IPS-NIHi11 (cell line): ENCODE measurements around the gene PRRT1B.
A peak's percentile ranks its signal among the peaks of the same experiment; 100 is the strongest.
"Not testable (repeated sequence)": the region's sequence is repeated elsewhere in the genome, so short reads cannot be mapped to it uniquely, and the experiment has no call there.

Experiments used
- DNase-seq: peaks from one replicate; pipeline ENCODE4 v3.0.0; 2012; ENCODE audit warnings: mixed read lengths, low spot score

Gene PRRT1B

DNA sequence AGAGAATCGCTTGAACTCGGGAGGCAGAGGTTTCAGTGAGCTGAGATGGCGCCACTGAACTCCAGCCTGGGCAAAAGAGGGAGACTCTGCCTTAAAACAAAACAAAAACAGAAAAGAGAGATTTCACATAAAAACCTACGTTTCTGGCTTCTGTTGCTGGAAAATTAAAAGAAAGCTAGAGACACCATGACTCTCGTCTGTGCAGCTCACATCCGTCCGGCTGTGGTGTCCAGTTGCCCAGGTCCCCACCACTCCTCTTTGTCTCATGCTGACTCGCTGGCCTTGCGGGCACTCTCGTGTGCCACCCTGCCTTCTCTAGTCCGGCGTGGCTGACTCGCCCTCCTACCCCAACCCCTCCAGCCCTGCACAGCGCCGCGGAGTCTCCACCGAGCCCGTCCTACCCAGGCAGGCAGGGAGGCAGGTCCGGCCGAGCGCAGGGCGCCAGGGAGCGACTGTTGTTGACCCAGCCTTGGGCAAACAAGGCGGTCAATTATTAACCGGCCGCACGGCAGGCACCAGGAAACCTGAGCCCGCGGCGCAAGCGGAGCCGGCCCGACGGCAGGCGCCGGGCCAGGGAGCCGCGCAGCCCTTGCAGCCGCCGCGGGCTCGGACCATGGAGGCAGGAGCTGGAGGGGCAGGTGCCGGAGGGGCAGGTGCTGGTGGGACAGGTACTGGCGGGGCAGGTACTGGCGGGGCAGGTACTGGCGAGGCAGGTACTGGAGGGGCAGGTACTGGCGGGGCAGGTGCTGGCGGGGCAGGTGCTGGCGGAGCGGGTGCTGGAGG lies at the start of gene PRRT1B:
PRRT1B (plus strand) TSS at position 521 of the 783 bp plus-strand sequence; CDS start at position 614, 93 bp downstream.
- DNase-seq, result peak; percentile 79

GRCh38 chr9:131495785-131496184 lies 49.5 kb upstream of the PRRT1B start:
- no peak for DNase-seq

DNA sequence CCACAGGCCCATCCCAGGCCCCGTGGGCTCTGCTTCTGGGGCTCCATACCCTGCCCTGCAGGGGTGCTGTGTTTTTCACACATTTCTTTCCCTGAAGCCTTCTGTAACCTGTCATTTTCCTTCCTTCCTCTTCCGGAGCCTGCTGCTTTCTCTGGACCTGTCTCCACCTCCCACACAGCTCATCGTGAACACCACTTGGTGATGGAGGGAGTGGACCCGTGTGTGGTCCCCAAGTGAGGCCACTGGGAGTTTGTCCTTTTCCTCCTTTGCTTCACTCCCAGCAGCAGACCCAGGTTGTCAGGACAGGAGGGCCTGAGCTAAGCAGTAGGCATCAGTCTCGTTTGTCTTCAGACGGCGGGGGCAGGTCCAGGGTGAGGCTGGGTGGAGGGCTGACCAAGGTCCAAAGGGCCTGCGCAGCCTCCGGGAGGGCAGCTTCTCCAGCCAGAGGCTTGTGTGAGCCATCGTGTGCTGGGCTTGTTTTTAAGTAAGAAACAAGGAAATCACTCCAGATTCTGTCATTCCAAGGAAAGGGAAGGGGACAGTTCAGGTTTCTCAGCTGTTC lies 48.4 kb upstream of the PRRT1B start:
- no peak for DNase-seq

GRCh38 chr9:131499254-131499767 lies 46.0 kb upstream of the PRRT1B start:
- no peak for DNase-seq

- no peak for DNase-seq
Observed at GRCh38 chr9:131500377-131500776, 44.9 kb upstream of the PRRT1B start.

DNA sequence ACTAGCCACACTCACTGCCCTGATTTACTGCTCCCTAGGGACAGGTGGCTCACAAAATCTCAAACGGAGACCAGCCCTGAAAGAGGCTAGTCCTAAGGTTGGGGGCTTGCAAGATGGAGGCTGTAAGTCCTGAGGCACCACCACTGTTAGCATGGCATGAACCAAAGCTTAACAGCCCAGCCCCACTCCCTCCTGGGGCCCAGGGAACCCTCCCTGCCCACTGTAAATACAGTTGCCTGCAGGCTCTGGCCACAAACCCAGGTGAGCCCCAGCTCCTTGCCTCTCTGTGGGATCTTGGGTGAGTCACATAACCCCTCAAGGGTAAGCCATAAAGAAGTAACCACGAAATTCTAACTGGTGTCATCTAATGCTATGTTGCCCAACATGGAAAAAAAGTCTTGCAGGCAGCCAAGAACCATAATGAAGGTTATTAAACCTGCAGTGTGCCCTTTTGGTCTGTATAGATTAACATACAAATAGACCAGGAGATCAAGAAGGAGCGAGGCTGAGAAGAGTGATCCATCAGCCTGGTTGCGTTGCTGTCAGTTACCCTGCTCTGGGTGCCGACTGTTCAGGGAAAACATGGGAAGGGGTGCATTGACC lies 44.3 kb upstream of the PRRT1B start:
- DNase-seq, result no peak

DNA sequence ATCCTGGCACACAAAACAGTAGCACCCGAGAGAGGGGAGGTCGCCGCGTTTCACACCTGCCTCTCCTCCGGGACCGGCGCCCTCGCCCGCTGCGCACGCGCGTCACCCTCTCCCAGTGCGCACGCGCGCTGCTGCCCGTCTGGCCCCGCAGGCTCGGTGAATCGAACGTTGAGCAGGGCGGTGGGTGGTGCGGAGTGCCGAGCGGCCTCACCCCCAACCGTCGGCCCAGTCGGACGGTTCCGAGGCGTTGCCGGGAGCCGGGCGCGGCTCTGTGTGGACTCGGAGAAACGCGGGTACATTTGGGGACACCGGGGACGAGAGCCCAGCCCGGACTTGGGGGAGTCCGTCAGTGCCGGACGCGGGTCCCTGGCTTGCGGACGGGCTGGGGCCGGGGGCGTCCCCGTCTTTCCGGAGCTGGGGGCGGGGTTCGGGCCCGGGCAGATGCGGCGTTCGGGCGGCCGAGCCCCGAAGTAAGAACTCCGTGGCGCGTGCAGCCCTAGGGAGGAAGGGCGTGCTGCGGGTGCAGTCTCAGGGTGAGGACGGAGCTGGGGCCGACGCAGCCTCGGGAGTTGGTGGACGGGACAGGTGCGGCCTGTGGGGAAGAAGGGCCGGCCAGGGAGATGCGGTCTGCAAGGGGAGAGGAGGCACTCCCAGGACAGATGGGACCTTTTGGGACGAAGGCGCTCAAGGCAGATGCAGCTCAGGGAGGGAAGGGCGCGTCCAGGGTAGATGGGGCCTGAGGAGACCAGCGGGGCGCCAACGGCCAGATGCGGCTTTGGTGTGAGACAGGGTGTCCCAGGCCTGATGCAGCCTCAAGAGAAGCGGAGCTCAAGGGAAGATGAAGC lies 42.3 kb upstream of the PRRT1B start, which contains the start of gene POMT1:
POMT1 (plus strand) TSS at position 138 of the 845 bp plus-strand sequence. CDS start 1,301 bp downstream, outside the sequence.
- peak; percentile 99 for DNase-seq

- no peak for DNase-seq
Observed at GRCh38 chr9:131503626-131504465, 41.5 kb upstream of the PRRT1B start.

- no peak for DNase-seq
Observed at GRCh38 chr9:131505012-131505411, 40.3 kb upstream of the PRRT1B start.

DNA sequence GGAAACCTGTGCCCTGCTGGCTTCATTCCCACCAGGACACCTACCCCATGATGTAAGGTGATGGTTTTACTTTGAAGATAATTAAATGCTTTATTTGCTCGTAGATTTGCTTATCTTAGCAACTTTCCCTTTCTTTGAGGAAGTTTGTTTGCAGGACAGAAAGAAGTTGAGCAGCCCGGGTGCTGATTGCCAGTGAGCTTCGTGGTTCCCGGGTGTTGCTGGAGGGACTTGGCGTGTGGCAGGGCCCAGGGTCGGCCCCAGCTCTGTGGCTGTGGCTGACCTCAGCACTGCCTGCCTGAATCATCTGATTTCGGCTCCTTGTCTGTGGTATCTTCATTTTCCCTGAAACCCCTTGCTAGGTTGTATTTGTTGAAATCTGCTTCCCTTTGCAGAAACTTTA lies 33.9 kb upstream of the PRRT1B start:
- DNase-seq, result no peak

DNA sequence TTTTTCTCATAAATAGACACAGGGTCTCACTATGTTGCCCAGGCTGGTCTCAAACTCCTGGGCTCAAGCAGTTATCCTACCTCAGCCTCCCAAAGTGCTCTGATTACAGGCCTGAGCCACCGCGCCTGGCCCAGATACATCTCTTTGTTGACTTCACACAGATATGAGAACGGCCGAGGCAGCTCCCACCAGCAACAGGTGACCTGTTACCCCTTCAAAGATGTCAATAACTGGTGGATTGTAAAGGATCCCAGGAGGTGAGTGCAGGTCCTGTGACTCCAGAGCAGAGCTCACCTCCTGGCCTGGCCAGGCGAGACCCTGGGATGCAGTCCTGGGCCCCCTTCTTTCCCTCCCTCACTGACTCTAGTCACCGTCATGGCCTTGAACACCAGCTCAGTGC lies 33.4 kb upstream of the PRRT1B start:
- no peak for DNase-seq

- no peak for DNase-seq
Observed at GRCh38 chr9:131513177-131513576, 32.1 kb upstream of the PRRT1B start.

- DNase-seq, result not testable (repeated sequence)
Observed at GRCh38 chr9:131515559-131516031, 29.7 kb upstream of the PRRT1B start.

- no peak for DNase-seq
Observed at GRCh38 chr9:131516100-131516499, 29.2 kb upstream of the PRRT1B start.

DNA sequence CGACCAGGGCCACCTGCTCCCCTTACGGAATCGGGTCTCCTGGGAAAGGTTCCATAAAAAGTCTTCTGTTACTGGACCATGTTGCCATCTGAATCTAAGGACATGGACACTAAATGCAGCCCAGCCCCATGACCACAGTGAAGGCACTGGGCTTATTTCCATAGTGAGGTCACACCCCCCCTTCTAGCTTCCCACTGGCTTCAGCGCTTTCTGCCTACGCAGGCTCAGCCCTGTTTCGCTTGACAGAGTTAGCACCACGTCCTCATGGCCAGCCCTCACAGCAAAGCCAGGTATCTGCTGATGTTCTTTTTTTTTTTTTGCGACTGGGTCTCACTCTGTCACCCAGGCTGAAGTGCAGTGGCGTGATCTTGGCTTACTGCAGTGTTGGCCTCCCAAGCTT lies 28.4 kb upstream of the PRRT1B start:
- DNase-seq, result no peak

- DNase-seq, result no peak
Observed at GRCh38 chr9:131517761-131518190, 27.5 kb upstream of the PRRT1B start.

- no peak for DNase-seq
Observed at GRCh38 chr9:131518553-131518952, 26.8 kb upstream of the PRRT1B start.

- no peak for DNase-seq
Observed at GRCh38 chr9:131520503-131520902, 24.8 kb upstream of the PRRT1B start.

GRCh38 chr9:131521203-131521602 lies 24.1 kb upstream of the PRRT1B start:
- DNase-seq, result no peak

GRCh38 chr9:131521822-131522221 lies 23.5 kb upstream of the PRRT1B start:
- DNase-seq, result no peak
